Stimulated activated CD8-positive, alpha-beta memory T cell treated with anti-CD3 and anti-CD28 coated beads, Interleukin-4, amount 100 ng/mL, for 48 hours (primary cell): ENCODE measurements around the gene HPS4.
"Not testable (repeated sequence)": the region's sequence is repeated elsewhere in the genome, so short reads cannot be mapped to it uniquely, and the experiment has no call there.

Experiments used
- DNase-seq: peaks from one replicate; pipeline ENCODE4 v3.0.0-alpha.2; 2020

HPS4 gene

DNA sequence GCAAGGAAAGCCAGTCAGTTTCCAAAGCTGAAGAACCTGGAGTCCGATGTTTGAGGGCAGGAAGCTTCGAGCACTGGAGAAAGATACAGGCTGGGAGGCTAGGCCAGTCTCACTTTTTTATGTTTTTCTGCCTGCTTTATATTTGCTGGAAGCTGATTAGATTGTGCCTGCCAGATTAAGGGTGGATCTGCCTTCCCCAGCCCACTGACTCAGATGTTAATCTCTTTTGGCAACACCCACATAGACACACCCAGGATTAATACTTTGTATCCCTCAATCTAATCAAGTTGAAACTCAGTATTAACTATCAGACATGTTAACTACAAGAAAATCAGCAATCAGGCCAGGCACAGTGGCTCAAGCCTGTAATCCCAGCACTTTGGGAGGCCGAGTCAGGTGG, 44.8 kb downstream of the HPS4 start:
- not testable (repeated sequence) for DNase-seq

DNA sequence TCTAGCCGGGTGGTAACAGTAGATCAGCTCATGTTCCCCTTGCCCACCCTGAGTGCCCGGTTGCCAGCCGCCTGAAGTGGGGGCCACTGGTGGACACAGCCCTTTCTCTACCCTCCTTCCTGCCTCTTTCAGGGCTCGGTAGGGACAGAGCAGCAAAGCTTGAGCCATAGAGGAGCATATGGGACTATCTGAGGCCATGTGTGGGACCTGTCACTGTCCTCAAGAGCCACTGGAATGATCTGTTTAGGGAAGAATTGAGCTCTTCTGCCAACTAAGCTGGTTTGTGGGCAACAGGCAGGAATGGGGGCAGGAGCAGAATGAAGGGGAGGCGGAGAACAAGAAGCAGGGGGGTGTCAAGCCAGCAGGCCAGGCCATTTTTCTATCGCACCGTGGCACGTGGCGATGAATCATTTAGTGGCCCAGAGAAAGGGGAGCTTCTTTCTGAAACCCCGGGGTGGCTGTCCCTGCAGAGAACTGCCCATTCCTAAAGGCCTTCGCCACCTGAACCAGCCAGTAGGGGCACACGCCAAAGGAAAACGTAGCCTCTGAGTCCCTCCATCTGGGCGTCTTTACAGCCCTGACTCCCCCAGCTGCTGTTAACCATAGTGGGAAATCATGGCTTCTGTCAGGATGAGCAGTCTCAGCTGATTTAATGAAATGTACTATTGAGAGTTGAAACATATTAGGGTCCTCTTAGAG, 45.7 kb downstream of the HPS4 start:
- DNase-seq, result no peak

DNA sequence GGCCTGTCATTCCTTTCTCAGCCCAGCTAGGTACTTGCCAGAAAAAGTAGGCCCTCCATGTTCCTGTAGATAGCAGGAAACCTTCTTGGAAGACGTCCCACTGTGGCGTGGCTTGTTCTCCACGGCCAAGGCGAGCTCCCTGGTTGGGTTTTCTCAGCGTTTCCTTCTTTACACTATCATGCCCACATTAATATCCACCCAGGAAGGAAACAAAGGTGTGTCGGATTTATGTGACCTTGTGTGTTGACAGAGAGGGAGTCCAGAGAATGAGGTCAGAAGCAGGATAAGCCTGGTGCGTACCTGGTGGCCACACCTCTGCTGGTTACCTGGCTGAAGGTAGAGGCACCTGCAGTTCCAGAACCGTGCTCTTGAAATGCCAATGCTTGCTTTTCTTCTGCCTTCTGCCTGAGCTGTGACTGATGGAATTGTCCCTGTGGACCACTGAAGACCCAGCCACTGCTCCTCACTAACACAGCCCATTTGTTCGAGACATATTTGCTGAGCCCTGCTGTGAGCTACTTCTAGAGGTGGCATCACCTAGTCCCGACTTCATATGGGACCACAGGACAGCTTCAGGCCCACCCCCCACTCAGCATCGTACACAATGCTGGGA, 46.6 kb downstream of the HPS4 start:
- no peak for DNase-seq

DNA sequence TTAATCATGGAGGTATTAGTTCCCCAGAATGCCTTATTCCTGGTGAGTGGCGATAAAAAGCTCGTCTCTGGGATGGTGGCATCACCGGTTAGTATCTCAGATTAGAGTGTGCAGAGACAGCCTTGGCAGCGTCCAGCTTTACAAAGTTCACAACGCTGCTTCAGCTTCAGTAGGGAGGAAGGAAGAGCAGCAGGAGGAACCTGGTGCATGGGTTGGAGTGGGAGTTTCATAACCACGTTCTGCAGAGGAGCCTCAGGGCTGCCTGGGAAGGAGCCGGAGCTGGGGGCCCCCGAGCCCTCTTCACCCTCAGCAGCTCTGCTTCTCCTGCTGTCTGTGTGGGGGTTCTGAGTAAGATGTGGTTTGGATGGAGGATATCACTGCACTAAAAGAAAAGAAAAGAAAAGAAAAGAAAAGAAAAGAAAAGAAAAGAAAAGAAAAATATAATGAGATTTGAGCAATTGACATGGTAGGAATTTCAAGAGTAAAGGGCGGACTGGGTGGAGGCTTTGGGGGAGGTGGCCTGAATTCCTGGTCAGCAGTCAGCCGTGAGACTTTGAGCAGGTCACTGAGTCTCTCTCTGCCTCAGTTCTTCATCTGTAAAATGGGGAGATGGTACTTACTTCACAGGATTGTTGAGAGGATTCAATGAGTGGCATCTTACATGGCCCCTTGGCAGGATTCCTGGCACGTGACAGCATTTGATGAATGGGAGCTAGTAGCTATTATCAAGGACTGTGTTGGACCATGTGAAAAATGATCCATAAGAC, 48.1 kb downstream of the HPS4 start:
- DNase-seq, result no peak

DNA sequence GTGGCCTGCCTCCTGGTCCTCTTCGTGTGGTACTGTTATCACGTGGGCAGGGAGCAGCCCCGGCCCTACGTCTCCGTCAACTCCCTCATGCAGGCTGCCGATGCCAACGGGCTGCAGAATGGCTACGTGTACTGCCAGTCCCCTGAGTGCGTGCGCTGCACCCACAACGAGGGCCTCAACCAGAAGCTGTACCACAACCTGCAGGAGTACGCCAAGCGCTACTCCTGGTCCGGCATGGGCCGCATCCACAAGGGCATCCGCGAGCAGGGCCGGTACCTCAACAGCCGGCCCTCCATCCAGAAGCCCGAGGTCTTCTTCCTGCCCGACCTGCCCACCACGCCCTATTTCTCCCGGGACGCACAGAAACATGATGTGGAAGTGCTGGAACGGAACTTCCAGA, 49.8 kb downstream of the HPS4 start:
- no peak for DNase-seq

DNA sequence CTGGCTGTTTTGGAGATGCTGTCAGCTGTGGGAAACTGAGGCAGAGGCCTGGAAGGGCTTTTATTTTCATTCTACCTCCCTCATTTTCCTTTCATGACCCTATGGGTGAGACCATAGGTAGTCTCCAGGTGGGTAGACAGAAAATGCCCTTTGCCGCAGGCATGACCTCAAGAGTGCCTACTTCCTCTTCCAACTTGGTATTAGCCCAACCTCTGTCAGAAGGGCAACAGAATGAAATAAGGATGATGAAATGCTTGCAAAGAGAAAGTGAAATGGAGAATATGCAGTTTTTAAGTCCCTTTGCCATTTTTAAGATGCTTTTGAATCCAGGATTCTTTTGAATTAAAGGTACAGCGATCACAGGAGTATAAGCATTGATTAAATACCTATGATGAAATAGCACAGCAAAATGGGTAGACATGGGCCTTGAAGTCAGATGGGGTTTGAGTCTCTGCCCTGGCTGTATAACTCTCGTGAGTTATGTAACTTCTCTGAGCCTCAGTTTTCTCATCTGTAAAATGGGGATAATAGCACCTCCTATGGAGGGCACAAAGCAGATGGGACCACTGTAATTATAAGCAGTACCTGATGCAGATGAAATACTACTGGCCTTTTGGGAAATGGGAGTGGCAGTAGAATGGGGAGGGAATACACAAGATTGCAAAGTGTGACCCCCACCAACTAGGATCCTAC, 50.8 kb downstream of the HPS4 start:
- DNase-seq, result no peak

DNA sequence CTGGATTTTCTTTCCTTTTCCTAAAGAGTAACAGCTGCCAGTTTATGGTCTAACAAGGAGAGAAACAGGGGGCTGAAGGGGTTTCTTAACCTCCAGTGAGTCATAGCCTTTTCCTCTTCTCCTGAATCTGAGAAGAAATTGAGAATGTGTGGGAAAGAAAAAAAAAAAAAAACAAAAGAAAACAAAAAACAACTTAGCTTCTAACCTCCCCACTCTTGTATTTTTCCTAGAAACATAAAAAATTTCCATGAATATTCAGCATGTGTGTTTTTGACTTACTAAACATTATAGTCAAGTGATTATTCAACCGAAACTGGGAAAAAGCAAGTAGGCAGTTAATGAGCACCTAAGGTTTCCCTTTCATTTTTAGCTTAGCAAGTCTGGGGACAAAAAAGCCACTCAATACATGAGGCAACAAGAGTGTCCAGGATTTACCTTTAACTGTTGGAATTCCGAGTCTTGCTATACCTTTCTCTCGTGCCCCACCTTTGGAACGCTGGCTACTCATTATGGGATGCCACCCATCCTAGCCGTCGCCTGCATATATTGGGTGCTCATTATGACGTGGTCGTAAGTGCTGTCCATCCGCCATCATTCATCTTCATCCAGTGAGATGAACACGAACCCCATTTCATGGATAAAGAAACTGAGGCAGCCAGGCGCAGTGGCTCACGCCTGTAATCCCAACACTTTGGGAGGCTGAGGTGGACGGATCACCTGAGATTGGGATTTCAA, 52.2 kb downstream of the HPS4 start:
- no peak for DNase-seq

DNA sequence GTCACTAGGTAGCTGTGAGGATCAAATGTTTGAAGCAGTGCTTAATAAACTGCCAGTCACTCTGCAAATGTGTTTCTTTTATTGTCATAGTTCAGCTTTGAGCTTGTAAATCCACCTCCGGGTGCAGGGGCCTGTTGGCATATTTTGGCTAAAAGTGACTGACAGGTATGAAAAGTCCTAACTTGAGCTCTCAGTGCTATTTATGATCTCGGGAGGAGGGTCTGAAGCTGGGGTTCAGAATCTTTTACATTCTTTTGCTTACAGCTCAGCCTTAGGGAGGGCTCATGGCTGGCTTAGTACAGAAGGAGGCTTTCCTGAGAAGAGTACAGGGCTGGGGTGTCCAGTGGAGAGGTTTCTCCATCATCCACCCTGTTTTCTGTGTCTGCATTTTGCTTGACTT, 53.0 kb downstream of the HPS4 start:
- peak; percentile 28 for DNase-seq

DNA sequence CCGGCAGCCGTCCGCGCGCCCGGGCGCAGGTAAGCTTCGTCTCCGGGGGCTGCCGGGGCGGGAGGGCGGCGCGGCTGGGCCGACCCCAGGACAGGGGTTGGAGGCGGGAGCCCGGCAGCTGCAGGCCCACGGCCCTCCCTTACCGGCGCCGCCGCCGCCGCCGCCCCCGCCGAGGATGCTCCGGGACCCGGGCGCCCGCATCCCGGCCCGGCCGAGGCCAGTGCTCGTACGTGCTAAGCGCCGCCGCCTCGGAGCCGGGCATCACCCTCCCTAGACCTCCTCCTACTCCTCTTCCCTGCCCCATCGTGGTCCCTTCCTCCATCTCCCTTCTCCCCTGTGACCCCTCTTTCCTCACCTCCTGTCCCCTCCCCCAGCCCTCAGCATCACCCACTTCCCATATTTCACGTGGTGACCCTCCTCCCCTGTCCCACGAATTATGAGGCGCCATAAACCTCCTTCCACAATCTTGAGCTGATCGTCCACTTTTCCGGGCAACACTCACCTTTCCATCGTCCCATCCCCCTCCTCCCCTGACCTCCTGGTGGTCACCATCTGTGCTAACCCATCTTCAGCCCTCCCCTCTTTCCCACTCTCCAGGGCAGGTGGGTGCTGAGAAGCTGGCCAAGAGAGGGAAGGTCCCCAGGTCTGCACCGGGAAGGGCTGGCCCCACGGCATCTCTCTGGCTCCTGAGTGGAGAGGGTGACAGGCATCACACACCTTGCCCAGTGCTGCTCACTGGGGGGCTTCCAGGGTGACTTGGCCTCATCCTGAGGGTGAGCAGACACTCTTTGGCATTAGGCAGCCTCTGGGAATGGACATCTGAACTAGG, 53.9 kb downstream of the HPS4 start:
- DNase-seq, result peak; percentile 39

DNA sequence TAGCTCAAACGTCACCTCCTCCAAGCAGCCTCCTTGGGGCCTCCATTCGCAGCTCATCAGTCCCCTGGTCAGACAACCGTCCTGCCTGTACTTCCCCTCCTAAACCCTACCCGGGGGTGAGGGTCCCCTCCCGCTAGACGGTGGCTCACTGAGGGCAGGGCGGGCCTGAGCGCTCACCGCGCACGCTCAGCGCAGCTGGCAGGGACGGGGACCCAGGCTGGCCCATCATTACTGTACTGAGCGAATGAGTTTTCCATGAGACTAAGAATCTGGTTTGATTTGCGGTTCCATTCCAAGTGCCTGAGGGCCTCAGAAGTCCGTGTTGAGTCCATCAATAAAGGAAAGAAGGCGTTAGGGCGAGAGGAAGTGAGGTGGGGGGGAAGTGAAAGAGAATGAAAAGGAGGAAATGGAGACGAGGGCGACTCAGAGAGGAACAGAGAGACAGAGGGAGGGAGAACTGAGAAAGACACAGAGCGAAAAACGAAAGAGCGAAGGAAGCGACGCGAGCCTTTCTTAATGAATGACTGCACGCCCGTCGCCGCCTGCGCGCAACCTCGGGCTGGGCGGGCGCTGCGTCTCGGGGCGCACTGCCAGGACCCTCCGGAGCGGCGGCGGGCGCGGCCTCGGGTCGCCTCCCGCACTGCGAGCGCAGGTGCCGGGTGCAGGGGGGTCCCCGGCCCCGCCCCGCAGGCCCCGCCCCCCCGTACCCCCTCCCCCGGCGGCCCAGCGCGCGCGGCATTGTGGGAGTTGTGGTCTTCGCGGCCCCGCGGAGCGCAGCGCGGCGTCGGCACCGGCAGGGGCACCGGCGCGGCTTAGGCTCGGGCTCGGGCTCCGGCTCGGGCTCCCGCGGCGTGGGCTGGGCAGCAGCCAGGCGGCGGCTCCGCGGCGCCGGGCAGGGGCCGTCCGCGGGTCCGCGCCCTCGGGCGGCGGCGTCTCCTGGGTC, 54.8 kb downstream of the HPS4 start, which contains the start of gene ASPHD2:
ASPHD2 (plus strand) TSS at position 746 of the 943 bp plus-strand sequence. CDS start 4,356 bp downstream, outside the sequence.
- DNase-seq, result peak; percentile 80

DNA sequence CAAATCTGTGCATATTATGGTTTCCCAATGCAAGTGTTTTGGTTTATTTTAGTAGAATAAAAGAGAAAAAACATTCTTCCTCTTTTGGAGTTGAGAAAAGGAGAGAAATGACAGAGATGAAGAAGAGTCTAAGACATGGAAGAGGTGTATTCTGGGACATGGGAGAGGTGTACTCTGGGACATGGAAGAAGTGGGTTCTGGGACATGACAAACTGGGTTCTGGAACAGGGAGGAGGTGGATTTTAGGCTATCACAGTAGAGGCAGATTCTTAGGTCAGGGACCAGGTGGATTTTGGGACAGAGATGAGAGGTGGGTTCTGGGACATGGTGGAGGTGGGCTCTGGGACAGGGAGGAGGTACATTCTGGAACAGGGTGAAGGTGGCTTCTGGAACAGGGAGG, 56.7 kb downstream of the HPS4 start:
- DNase-seq, result no peak

DNA sequence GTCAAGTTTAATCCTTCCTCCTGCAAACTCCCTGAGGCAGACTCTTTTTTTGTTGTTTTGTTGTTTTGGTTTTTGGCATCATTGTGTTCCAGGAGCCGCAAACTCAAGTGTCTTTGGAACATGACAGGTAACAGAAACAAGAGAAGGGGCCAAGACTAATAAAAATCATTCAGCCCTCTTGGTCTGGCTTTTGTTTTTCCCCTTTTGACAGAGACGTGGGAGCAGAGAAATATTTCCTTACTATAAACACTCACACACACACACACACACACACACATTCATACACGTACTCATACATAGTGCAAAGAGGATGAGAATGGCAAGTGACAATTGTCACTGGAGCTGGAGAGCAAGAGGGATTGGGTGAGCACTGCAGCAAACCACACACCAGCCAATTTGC, 65.0 kb downstream of the HPS4 start:
- DNase-seq, result no peak

DNA sequence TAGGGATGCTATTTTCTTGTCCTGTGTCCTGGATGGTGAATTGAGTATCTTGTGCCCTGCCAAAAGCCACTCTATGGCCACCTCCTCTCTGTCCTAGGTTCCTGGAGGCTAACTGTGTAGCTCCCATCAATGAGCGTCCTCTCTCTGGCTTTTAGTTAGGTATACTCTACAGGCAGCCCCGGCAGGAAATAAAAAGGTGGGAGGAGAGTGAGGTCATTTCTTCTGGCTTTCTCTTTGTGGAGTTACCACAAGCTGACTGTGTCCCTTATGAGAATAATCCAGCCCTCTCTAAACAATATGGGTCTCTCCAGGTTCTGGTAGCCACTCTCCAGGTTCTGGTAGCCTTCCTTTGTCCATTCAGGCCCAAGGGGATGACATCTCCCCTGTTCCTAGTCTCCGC, 66.2 kb downstream of the HPS4 start:
- DNase-seq, result no peak

DNA sequence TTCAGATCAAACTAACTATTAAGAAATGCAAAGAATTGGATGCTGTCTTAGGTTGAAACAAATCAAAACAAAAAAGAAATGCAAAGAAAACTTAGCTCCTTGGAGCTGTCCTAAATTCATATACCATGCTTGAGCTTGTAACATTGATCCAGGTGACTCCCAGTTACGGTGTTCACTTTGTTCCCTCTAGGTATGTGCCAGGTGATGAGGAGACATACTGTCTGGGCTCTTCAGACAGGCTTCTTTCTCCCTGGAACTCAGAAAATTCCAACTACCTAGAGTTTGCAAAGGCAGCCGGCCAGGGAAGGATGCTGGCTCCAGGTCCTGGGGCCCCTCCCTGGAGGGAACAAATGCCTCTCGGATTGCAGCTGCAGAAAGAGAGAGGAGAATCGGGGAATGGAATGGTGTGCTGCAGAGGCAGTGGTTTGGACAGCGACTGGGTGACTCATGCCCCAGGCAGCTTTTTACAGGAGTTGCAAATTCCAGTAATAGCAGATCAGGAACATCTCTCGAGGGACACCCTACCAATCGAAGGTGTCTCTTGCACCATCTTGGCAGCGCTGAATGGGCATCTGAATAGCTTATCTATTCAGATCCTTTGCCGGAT, 66.8 kb downstream of the HPS4 start:
- DNase-seq, result no peak

DNA sequence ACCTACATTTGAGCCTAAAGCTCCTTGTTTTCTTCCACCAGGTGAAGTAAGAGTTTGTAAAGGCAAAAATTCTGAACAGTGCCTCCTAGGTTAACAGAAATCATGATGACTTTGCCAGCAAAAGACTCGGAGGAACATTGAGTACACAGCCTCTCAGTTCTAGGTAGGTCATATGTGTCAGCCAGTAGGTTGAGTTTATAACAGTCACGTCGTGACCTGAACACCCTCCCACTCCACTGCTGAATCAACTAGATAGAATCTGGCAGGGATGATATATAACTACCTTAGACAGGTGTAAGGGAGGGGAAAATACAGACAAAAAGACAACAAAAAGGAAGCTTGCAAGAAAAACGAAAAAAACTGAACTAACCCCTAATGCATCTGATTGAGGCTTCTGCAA, 67.3 kb downstream of the HPS4 start:
- no peak for DNase-seq

DNA sequence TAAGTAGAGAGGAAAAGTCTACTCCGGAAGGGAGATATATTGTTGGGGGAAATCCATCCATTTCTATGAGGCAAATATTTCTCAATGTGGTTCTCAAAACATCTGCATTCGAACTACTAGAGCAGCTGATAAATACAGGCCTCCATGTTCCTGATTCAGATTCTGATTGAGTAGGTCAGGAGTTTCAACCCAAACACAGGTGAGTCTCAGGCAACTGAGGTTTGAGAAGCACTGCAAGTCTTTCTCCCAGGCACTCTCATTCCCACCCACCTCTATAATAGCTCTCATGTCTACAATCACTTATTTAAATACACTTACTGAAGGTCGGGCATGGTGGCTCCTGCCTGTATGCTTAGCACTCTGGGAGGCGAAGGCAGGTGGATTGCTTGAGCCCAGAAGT, 69.2 kb downstream of the HPS4 start:
- DNase-seq, result no peak

DNA sequence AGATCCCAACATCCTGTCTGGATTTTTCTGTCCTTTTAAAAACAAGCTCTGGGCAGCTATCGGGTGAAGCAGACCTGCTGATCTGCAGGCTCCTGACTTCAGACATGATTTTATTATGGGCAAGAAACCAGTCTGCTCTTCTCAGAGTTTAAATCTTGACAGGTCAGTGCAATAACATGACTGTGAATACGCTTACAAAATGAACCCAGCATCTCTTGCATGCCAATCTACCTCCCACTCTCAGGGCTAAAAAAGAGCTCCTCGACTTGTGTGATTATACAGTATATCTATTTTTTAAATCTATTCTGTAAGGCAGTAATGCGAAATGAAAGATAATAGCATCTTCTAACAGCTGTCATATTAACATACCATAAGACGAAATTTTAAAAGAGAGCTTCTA, 73.2 kb downstream of the HPS4 start:
- no peak for DNase-seq

DNA sequence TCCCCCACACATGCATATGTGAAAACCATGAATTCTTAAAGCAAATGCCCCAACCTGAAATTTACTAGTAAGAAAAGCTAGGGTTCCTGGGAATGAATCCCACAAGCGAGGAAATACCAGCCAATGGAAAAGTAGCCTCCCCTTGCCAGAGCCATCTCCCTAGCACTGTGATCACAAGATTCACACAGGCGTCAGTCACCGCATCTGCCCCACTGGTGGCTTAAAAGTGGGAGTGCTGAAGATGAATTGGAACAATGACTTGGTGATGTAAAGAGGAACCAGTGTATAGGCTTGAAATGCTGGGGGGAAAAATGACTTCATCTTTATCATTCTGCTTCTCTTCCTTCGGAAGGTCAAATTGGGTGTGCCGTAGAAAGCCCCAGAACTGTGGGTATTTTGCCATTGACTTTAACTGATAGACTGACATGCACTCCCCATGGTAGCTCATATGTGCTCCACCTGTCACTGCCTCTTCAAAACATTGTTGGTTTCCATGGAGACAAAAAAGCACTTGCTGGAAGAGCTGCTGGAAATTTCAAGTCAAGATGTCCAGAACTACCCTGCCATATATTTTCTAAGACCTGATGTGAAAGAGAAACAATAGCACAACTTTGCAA, 73.8 kb downstream of the HPS4 start:
- DNase-seq, result no peak

DNA sequence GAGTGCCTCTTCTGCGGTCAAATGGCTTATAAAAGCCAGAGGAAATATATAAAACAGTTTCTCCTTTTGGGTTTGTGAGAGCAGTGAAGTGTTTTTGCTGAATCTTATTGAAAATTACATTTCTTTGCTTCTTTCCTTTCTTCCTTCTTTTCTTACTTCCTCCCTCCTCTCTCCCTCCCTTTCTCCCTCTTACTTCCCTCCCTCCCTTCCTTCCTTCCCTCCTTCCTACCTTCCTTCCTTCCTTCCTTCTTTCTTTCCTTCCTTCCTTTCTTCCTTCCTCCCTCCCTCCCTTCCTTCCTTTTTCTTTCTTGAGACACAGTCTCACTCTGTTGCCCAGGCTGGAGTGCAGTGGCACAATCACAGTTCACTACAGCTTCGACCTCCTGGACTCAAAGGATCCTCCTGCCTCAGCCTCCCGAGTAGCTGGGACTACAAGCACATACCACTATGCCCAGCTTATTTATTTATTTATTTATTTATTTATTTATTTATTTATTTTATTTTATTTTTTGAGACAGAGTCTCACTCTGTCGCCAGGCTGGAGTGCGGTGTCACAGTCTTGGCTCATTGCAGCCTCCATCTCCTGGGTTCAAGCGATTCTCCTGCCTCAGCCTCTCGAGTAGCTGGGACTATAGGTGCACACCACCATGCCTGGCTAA, 74.9 kb downstream of the HPS4 start:
- not testable (repeated sequence) for DNase-seq
